Breast epithelium (tissue), 3 donors: ENCODE data around the gene FBN3.

Source experiments
- CTCF ChIP-seq, 3 donors: fragments of 450-650 bp; IDR thresholded peaks; one replicate each; pipeline ENCODE4 v1.5.1; 2016 to 2017; ENCODE audit warnings: antibody characterized with exemption in 3 of 3, mild to moderate bottlenecking in 3 of 3, moderate library complexity in 3 of 3
- POLR2A ChIP-seq: fragments of 450-650 bp; IDR thresholded peaks from one replicate; pipeline ENCODE4 v1.6.1; 2016; ENCODE audit warnings: antibody characterized with exemption, mild to moderate bottlenecking, moderate library complexity

- TF ChIP-seq CTCF (IDR thresholded peaks at IDR 0.05) (no peak), POLR2A (no peak)
Measured at GRCh38 chr19:8127311-8127710, 22.1 kb downstream of the FBN3 start.
